SU-DHL-6 (cell line): ENCODE measurements around the gene CHN1.

Experiments
- H2AFZ ChIP-seq: fragments of 200-600 bp; sonication (generic); 2 replicates; pipeline ENCODE4 v1.6.1; 2014; ENCODE audit warnings: low read depth, mild to moderate bottlenecking, moderate library complexity, mixed read lengths, antibody characterized with exemption, low read length; ENCODE audit not compliant: severe bottlenecking
- H3F3A ChIP-seq: fragments of 200-600 bp; shearing (Covaris generic); 2 replicates; pipeline ENCODE4 v1.6.0; 2016; ENCODE audit warnings: antibody characterized with exemption, mild to moderate bottlenecking; ENCODE audit not compliant: insufficient read depth
- H3K27ac ChIP-seq: fragments of 200-600 bp; sonication (generic); 2 replicates; pipeline ENCODE4 v1.5.1; 2016; ENCODE audit warnings: low read depth, mild to moderate bottlenecking, low read length, moderate library complexity, mixed read lengths
- H3K27me3 ChIP-seq: fragments of 200-600 bp; sonication (generic), shearing (Covaris generic); 2 replicates; pipeline ENCODE4 v1.6.0; 2014; ENCODE audit warnings: mild to moderate bottlenecking, low read length
- H3K36me3 ChIP-seq: fragments of 200-600 bp; sonication (generic); 2 replicates; pipeline ENCODE4 v1.6.1; 2014; ENCODE audit warnings: mild to moderate bottlenecking, low read length, mixed read lengths
- H3K4me2 ChIP-seq: fragments of 300-600, 200-600 bp; shearing (Covaris generic), sonication (generic); 2 replicates; pipeline ENCODE4 v1.6.0; 2014; ENCODE audit warnings: low read length, low read depth, mild to moderate bottlenecking; ENCODE audit not compliant: poor library complexity, severe bottlenecking
- H3K4me3 ChIP-seq: fragments of 200-600 bp; sonication (generic); 2 replicates; pipeline ENCODE4 v1.5.1; 2014; ENCODE audit warnings: antibody characterized with exemption, low read length, mild to moderate bottlenecking, mixed read lengths; ENCODE audit not compliant: insufficient read depth, poor library complexity, severe bottlenecking
- H3K79me2 ChIP-seq: fragments of 200-600 bp; sonication (generic); 2 replicates; pipeline ENCODE4 v1.6.1; 2014; ENCODE audit warnings: mild to moderate bottlenecking, low read length, moderate library complexity; ENCODE audit not compliant: insufficient read depth
- H3K9ac ChIP-seq: fragments of 200-600 bp; sonication (generic); 2 replicates; pipeline ENCODE4 v1.7.0; 2014; ENCODE audit warnings: mild to moderate bottlenecking, low read length
- H3K9me2 ChIP-seq: fragments of 200-600 bp; sonication (generic); replicated peaks from 2 replicates; pipeline ENCODE4 v1.6.1; 2014; ENCODE audit warnings: low read length; ENCODE audit not compliant: insufficient read depth
- H3K9me3 ChIP-seq: fragments of 200-600 bp; sonication (generic); 2 replicates; pipeline ENCODE4 v1.6.1; 2014; ENCODE audit warnings: low read length, mixed read lengths; ENCODE audit not compliant: insufficient read depth
- H4K20me1 ChIP-seq: fragments of 200-600 bp; sonication (generic); 2 replicates; pipeline ENCODE4 v1.6.1; 2014; ENCODE audit warnings: low read depth, mild to moderate bottlenecking, antibody characterized with exemption, low read length, moderate library complexity, mixed read lengths
- CTCF ChIP-seq: fragments of 200-600 bp; sonication (generic); IDR thresholded peaks from one replicate; pipeline ENCODE4 v1.5.1; 2017; ENCODE audit warnings: antibody characterized with exemption, mild to moderate bottlenecking, low read length, moderate library complexity; ENCODE audit not compliant: insufficient read depth, poor library complexity, severe bottlenecking
- EZH2phosphoT487 ChIP-seq: fragments of 200-600 bp; sonication (generic), shearing (Covaris generic); conservative IDR thresholded peaks from 2 replicates; pipeline ENCODE4 v1.6.1; 2018; ENCODE audit warnings: mild to moderate bottlenecking, antibody characterized with exemption, low read length, moderate library complexity, mixed read lengths

CHN1 gene

GRCh38 chr2:175036582-175037018, 31.4 kb upstream of the CHN1 start:
- Histone ChIP-seq H3K9ac (0 out of 2 replicates have a peak overlapping the region, but pooled peaks have one; percentile 0), H3K9me2 (no peaks in the 10 kb centered on the region), H2AFZ (peak overlapping the region; percentile 61), H3K36me3 (no peaks in the 10 kb centered on the region), H3K27ac (peak overlapping the region; percentile 42; the same call in 1 of the 2 replicates), H4K20me1 (no peaks in the 10 kb centered on the region), H3K4me3 (no peak overlapping the region), H3K79me2 (no peaks in the 10 kb centered on the region), H3K27me3 (no peaks in the 10 kb centered on the region), H3F3A (peaks cover 5% of the 10 kb centered on the region; the same call in 1 of the 2 replicates), H3K9me3 (no peaks in the 10 kb centered on the region), H3K4me2 (peak overlapping the region; percentile 37)
- TF ChIP-seq CTCF = peak; percentile 26
- TF ChIP-seq EZH2phosphoT487 = no peak

GRCh38 chr2:175035806-175036205, 30.6 kb upstream of the CHN1 start:
- no peaks in the 10 kb centered on the region for H3K79me2 ChIP-seq
- no peaks in the 10 kb centered on the region for H4K20me1 ChIP-seq
- no peaks in the 10 kb centered on the region for H3K36me3 ChIP-seq
- no peak overlapping the region for H2AFZ ChIP-seq
- TF ChIP-seq CTCF (no peak), EZH2phosphoT487 (no peak)
- H3K9ac ChIP-seq = no peak overlapping the region
- peaks cover 5% of the 10 kb centered on the region; the same call in 1 of the 2 replicates for H3F3A ChIP-seq
- H3K9me3 ChIP-seq = no peaks in the 10 kb centered on the region
- H3K4me3 ChIP-seq = no peak overlapping the region
- H3K27me3 ChIP-seq = no peaks in the 10 kb centered on the region
- H3K9me2 ChIP-seq = no peaks in the 10 kb centered on the region
- no peak overlapping the region for H3K27ac ChIP-seq
- H3K4me2 ChIP-seq = no peak overlapping the region

- Histone ChIP-seq H4K20me1 (no peaks in the 10 kb centered on the region), H3K27ac (no peak overlapping the region), H3F3A (peaks cover 5% of the 10 kb centered on the region; the same call in 1 of the 2 replicates), H3K36me3 (no peaks in the 10 kb centered on the region), H3K9me3 (no peaks in the 10 kb centered on the region), H3K27me3 (no peaks in the 10 kb centered on the region), H3K4me2 (no peak overlapping the region), H2AFZ (no peak overlapping the region), H3K4me3 (no peak overlapping the region), H3K79me2 (no peaks in the 10 kb centered on the region), H3K9ac (no peak overlapping the region), H3K9me2 (no peaks in the 10 kb centered on the region)
- TF ChIP-seq EZH2phosphoT487 (no peak), CTCF (no peak)
These were observed 29.5 kb upstream of the CHN1 start for GRCh38 chr2:175034716-175035115.
